SU-DHL-6 (cell line): ENCODE data around the gene SHISAL1.

Experiments used
- CTCF ChIP-seq: fragments of 200-600 bp; sonication (generic); IDR thresholded peaks from one replicate; pipeline ENCODE4 v1.5.1; 2017; ENCODE audit warnings: antibody characterized with exemption, mild to moderate bottlenecking, low read length, moderate library complexity; ENCODE audit not compliant: insufficient read depth, poor library complexity, severe bottlenecking
- EZH2phosphoT487 ChIP-seq: fragments of 200-600 bp; sonication (generic), shearing (Covaris generic); conservative IDR thresholded peaks from 2 replicates; pipeline ENCODE4 v1.6.1; 2018; ENCODE audit warnings: mild to moderate bottlenecking, antibody characterized with exemption, low read length, moderate library complexity, mixed read lengths

GRCh38 chr22:44219101-44219870 is 93.5 kb downstream of the SHISAL1 start:
- no peak for TF ChIP-seq CTCF
- TF ChIP-seq EZH2phosphoT487 = no peak
